Measurements from ENCODE around the gene DGKH.

Gene DGKH, protein sequence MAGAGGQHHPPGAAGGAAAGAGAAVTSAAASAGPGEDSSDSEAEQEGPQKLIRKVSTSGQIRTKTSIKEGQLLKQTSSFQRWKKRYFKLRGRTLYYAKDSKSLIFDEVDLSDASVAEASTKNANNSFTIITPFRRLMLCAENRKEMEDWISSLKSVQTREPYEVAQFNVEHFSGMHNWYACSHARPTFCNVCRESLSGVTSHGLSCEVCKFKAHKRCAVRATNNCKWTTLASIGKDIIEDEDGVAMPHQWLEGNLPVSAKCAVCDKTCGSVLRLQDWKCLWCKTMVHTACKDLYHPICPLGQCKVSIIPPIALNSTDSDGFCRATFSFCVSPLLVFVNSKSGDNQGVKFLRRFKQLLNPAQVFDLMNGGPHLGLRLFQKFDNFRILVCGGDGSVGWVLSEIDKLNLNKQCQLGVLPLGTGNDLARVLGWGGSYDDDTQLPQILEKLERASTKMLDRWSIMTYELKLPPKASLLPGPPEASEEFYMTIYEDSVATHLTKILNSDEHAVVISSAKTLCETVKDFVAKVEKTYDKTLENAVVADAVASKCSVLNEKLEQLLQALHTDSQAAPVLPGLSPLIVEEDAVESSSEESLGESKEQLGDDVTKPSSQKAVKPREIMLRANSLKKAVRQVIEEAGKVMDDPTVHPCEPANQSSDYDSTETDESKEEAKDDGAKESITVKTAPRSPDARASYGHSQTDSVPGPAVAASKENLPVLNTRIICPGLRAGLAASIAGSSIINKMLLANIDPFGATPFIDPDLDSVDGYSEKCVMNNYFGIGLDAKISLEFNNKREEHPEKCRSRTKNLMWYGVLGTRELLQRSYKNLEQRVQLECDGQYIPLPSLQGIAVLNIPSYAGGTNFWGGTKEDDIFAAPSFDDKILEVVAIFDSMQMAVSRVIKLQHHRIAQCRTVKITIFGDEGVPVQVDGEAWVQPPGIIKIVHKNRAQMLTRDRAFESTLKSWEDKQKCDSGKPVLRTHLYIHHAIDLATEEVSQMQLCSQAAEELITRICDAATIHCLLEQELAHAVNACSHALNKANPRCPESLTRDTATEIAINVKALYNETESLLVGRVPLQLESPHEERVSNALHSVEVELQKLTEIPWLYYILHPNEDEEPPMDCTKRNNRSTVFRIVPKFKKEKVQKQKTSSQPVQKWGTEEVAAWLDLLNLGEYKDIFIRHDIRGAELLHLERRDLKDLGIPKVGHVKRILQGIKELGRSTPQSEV

DNA sequence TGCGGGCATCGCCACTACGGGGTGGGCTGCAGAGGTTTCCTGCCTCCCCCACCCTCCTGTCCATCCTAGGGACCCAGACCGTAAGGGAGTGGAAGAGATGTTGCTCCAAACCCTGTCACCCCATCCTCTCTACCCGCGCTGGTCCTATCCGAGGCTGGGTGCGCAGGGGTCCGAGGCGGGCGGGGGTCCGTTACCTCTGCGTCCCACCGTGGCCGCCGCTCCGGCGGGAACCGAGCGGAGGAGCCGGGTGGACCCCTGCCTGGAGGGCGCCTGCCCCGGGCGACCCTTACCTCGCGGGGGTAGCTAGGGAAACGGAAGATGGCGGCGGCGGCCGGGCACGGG is at the start of gene DGKH:
Gene DGKH, plus strand, starts transcription at position 307 of the 342 bp plus-strand sequence. CDS start 126 bp downstream, outside the sequence.
- DNase-seq: no peak

DNA sequence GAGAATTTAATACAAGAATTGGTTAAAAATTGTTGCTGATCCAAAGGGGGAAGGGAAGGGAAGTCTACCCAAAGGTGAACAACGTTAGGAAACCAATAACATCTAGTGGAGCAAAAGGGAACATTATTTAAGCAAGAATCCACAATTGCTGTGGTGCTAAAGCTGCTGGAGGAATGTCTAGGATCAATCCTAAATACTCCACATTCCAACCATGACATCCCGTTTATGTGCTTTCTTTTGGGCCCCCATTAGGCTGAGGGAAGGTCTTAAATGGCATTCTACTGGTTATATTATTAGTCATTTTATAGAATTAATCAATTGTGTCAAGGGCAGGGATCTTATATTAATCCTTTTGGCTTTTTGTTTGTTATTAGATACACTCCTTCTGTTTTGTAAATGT is 47.6 kb upstream of the DGKH start:
- DNase-seq: no peak

DNA sequence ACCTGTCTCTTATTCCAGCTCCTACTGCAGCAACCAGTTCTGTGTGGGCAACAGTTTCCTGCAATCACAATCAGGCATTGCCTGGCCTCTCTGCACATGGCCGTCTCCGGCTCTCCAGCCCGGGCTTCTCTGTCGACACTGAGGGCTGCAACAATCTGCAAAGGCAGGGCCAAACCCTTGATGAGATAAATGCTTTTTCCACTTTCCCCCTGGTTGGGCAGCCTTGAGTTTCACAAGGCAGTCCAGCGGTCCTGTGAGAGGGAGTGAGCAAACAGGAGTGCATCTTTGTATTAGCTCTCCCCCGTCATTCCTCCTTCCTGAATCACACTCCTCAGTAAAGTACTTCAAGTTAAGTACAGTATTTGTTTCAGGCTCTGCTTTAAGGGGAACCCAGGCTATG is 46.9 kb upstream of the DGKH start:
- DNase-seq: no peak

DNA sequence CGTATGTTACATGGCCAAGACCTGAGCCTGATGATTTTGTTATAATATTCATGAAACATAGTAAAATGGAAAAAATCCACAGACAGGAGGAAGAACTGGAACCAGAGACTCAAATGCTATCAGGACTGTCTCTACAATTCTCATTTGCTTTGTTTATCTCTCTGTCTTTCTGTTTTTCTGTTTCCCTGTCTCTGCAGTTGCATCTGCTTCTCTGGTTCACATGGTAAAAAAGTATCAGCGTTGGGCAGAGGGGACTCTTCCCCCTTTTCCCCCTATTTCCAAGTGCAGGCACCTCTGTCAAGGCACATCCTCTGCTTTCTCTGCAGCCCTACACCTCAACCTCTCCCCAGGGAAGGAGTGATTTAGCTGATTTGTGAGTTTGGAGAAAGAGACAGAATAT is 46.4 kb upstream of the DGKH start:
- no peak for DNase-seq

DNA sequence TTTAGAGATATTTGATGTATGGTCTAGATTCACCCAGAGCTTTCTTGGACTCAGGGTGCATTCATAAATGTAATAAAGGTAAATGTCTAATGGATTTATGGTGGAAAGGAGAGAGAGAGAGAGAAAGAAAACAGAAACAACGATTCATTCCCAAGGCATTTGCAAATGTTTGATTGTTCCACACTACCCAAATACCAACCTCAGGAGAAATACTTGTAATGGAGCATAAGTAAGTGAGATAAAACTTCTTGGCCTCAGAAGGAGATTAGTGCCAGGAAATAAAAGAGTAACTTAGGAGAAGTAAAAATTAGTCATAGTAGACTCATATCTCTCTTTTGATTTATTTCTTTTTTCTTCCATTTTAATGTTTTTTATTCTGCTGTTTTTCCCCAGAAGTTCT is 40.6 kb upstream of the DGKH start:
- DNase-seq: no peak

DNA sequence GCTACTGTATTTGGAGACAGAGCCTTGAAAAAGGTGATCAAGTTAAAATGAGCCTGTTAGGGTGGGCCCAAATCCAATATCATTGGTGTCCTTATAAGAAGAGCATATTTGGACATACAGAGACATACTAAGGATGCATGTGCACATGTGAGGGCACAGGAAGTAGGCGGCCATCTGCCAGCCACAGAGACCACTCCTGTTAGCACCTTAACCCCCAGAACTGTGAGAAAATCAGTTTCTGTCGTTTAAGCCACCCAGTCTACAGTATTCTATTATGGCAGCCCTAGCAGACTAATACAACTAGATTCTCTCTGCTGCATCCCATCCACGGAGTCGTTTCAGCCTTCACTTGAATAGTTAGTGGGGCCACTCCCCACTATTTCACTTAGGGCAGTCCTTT is 39.4 kb upstream of the DGKH start:
- DNase-seq: no peak

DNA sequence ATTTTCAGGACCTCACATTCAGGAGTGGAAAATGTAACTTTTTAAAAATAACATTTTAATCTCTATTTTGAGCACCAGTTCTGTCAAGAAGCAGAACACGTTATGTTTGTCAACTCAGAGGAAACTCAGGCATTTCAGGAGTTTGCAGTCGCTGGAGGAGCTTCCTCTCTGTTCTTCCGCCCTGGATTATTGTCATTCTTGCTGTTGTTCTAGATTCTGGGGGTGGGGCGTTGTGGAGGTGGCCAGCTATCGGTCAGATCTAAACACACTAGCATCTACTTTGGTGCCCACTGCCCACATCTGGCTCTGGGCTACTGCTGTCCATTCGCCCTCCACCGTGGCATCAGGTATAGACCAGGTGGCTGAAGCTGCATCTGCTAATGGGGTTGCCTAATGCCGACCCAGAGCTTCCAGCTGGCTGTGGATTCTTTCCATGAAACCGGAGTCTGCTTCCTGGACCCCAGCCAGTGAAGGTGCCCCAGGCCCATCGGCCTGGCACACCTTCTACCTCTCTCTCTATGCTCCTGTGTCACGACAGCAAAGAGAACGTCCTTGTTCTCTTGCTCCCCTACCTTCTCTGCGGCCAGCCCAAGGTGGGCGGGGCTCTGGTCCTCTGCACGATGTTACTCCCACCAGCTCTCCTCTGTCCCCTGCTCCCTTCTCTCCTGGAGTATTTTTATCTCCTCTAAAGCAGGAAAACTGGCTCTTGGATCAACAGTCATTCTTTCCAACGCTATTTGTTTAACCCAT is 36.7 kb upstream of the DGKH start:
- no peak for DNase-seq

DNA sequence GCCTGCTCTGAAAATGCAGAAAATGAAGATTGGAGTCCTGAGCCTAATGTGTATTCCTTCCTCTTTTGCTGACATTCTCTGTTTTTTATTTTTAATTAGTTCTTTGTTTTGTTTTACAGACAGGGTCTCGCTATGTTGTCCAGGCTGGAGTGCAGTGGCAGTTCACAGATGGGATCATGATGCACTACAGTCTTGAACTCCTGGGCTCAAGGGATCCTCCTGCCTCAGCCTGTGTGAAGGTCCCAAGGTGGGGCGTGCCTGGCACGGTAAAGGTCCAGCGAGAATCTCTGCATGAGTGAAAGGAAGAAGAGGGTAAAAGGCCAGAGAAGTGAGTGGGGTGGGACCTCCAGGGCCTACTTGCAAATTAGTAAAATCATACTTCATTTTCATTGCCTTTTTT is 34.3 kb upstream of the DGKH start:
- DNase-seq: no peak

DNA sequence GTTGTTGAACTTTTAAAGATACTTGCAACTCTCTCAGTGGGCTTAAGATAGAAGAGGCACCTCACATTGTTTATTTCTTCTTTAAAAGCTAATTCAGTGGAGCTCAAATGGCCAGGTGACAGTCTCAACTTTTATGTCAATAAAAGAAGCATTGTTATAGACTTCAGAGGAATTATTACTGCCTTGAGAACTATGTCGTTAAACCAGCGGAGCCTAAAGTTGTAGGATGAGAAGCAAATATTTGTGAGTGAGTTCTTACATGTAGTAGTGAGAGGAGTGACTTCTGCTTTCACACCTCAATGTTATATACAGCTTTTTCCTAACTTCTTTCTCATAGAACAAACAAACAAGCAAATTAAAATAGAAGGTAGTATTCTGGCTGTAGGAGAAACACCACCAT is 31.2 kb upstream of the DGKH start:
- no peak for DNase-seq

DNA sequence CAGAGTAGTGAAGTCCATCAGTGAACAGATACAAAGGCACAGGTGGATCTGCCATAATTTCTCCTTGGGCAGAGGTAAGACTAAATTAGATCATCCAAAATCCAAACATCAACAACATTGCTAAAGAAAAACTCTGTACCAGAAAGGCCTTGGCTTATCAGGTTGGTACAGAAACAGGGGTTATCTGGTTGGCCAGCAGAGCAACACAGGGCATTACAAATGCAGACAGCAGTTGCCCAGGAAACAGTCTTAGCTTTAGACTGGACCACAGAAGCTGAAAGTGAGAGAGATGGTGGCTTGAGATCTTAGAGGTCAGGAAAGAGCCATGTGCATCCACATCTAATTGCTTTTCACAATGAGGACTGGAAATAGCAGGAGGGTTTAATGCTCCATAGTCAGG is 26.6 kb upstream of the DGKH start:
- DNase-seq: no peak

DNA sequence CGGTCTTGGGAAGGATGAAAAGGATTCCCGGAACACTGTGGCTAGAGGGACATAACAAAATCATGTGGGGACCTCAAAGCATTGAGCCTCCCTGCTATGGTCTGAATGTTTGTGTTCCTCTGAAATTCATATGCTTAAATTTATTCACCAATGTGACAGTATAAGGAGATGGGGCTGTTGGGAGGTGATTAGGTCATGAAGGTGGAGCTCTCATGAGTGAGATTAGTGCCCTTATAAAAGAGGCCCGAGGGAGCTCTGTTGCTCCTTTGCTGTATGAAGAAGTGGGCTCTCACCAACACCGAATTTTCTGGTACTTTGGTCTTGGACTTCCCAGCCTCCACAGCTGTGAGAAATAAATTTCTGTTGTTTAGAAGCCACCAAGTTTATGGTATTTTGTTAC is 26.1 kb upstream of the DGKH start:
- DNase-seq: no peak

DNA sequence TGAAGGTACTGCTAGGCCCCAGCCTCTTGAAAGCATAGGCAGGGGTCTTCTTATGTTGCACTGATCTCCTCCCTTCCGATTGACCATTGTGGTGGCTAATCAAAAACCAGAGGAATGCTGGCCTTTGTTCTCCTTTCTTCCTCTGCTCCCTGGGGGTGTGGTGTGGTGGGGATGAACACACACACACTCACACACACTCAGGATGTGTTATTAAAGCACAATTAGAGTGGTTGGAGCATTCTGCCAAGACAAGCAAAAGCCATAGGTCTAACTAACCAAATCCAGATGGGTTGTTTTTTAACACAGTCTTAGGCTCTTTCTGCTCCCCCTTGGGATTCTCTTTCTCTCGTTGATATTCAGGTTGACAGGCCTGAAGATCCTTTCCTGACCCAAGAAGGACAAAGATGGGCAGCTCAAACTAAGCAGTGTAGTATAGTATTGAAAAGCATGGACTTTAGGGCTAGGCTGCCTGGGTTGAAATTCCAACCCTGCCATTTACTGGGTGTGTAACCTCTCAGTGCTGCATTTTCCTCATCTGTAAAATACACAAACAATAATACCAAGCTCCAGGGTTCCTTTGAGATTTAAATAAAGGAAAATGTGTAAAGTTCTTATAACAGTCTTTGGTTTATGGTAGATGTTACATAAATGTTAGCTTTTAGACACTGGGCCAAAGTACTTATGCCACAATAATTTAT is 25.5 kb upstream of the DGKH start:
- no peak for DNase-seq

DNA sequence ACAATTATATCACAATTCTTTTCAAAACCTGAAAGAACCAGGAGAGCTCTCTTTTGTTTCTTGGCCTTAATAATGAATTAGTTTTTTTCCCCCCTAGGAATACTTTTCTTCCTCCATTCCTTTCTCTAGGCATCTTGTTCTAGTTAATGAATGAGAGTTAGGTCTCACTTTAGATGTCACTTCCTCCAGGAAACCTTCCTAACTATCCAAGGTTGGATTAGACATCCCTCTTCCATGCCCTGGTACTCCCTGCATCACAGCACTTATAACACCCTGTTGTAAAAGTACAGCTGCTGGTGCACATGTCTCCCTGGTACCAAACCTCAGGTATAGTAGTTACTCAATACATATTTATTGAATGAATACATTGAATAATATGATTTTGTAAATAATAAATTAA is 21.2 kb upstream of the DGKH start:
- DNase-seq: no peak

DNA sequence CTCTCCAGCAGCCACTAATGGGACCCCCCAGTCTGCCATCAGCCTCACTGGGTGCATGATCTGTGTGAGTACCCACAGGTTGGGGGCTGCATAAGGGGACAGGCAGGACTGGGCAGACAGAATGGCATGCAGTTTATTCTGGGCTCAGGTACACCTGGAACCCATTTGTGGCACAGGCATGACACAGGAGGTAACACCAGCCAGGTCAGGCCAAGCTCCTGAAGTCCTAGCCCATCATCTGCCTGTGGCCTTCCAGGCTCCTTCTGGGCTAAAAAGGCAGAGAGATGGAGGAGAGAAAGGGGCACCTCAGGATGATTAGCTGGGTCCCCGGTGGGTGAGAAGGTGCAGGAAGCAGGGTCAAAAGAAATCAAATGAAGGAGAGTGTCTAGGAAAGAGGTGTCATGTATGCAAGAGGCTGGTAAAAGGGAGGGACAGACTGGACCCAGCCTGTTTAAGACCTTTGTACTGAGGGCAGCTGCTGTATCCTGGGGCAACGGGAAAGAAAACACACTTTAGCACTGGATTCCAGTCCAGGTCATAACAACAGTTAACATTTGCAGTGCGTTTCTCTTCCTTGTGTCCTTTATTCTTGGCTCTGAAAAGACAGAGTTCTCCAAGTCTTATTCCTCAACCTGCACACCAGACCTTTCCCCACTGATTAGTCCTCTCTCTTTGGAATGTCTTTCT is 20.2 kb upstream of the DGKH start:
- DNase-seq: no peak

DNA sequence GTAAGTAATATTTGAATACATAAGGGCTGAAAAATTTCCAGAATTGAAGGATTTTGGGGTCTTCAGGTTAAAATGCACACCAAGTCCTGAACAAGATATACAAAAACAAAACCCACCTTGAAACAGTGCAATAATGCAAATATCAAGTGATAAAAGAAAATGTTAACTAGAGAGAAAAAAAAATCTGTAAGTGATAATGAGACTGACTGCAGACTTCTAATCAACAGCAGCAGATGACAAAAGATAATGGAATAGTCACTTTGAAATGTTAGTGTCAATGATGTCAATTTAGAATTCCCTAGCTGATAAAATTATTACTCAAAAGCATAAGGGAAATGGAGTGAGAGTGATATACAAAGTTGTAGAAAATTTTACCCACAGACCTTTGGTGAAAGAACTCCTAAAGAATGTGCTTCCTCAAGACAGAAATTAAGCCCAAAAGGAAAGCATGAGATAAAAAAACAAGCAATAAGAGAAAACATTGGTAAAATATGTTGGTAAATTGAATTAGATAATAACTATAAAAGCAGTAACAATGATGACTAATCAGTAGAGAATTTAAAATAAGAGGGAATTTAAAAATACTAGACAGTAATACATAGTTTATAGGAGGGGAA is 12.4 kb upstream of the DGKH start:
- DNase-seq: no peak

DNA sequence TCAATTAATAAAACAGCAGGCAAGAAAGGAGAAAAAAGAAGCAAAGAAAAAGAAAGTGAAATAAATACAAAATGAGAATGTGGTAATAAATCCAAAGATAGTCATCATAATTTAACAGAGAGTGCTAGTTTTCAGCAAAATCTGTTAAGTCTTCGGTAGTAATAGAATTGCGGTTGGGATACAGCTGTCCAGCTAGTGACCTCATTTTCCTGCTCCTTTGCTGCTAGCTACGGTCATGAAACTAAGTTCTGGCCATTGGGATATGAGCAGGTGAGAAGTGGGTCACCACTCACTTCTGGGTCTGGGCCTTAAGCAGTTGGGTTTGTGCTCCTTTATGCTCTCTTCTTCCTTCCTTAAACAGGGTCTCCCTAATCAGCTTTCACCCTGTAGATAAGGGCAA is 11.7 kb upstream of the DGKH start:
- DNase-seq: no peak

DNA sequence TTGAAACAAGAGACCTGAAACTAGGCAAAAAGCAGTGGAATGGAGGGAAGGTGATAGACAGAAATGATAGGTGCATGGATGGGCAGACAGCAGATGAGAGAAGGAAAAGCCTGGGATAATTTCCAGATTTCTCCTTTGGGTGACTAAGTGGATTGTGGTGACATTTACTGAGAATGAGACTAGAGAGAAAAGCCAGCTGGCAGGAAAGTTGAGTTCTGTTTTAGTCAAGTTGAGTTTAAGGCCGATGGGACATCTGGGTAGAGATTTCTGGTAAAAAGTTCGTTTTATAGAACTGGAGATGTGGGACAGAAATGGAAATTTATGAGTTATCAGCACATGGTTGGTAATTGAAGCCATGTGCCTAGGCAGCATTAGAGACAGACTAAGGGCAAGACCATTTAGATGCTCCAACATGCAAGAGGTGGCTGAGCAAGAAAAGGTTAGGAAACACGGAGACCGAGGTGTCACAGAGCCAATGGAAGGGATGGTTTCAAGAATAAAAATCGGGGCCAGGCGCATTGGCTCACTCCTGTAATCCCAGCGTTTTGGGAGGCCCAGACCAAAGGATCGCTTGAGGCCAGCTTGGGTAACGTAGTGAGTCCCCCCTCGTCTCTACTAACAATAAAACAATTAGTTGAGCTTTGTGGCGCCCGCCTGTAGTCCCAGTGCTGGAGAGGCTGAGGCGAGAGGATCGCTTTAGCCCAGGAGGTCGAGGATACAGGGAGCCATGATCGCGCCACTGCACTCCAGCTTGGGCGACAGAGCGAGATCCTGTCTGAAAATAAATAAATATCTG is 9.6 kb upstream of the DGKH start:
- no peak for DNase-seq

DNA sequence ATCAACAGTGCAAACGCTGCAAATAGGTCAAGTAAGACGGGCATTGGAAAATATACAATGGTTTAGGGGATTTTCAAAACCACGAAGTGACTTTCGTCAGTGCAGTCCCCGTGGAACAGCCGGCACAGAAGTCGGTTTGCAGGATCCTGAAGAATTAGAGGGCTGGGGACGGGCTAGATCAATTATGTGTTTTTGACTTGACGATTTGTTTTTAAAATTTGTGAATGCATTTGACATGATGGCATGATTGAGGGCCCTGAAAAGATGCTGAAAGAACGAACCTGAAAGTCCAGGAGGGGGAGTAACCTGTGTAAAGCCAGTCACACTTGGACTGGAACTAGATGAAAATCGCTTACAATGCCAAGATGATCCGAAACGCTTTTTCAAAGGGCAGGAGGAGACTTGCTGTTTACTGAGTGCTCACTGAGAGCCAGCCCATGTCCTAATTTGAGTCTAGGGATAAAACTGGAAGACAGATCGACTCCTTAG is 8.9 kb upstream of the DGKH start:
- DNase-seq: no peak

DNA sequence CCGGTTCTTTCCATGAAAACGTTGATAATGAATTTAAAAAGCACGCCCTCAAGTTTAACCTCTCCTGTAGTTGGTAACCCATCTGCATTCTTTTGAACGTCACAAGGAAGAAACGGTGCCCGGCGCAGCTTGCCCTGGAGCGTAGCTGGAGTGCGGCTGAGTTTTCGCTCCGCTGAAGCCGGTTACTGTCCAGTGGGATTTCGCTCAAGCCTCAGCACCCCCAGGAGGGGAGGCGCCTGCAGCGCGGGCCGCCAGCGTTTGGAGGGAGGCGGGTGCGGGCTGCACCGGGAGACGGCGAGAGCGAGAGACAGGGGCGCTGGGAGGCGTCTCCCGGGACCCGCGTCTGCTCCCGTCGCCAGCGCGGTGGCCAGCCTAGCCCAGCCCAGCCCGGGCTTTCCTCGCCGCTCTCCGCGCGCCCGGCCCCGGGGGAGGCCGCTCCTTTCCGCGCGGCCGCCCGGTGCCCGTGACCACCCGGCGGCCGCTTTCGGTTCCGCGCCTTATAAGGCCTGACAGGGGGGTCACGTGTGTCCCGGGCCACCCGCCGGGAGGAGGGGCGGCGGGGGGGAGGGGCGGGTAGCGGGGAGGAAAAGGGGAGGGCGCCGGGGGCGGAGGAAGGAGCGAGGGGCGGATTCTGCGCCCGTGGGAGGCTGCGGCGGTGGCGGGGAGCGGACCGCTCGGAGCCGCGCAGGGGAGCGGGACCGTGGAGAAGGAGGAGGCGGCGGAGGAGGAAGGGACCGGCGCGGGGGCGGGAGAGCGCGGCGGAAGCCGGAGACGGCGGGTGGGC is 8.3 kb upstream of the DGKH start:
- DNase-seq: peak; percentile 88

DNA sequence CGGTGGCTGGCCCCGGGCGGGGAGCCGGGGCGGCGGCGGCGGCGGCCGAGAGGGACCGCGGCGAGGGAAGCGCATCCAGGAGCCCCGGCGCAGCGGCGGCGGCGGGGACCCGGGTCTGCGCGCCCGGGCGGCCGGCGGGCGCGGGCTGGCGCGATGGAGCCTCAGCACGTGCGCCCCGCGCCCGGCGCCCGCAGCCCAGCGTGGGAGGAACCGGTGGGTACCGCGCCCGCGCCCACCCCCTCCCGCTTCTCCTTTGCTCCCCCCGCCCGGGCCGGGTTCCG is 7.8 kb upstream of the DGKH start:
- DNase-seq: no peak
